HG02973 (cell line): ENCODE measurements around the gene ZNF584.
A peak's percentile ranks its signal among the peaks of the same experiment; 100 is the strongest.

ENCODE experiments used
- ATAC-seq: cut with Tn5 transposase; IDR thresholded peaks from one replicate; pipeline ENCODE4 v1.9.1; 2021; ENCODE audit warnings: moderate library complexity; ENCODE audit not compliant: unreplicated experiment

The ZNF584 gene

GRCh38 chr19:58460039-58460438 lies 51.6 kb downstream of the ZNF584 start:
- ATAC-seq = no peak

- ATAC-seq = peak; percentile 10
These were observed 57.8 kb downstream of the ZNF584 start for GRCh38 chr19:58466089-58466759.

GRCh38 chr19:58466760-58467589 lies 58.5 kb downstream of the ZNF584 start, which contains the start of gene ZNF324:
ZNF324 (plus strand) TSS chr19:58467080; CDS start chr19:58469186, 2,106 bp downstream.
- ATAC-seq = peak; percentile 92
